ENCODE measurements around the gene MAP1A.
"Not testable (repeated sequence)": the region's sequence is repeated elsewhere in the genome, so short reads cannot be mapped to it uniquely, and the experiment has no call there.

Gene MAP1A

GRCh38 chr15:43529587-43530345 lies 12.4 kb downstream of the MAP1A start:
- DNase-seq (ENCODE audit: low spot score), result no peak

- DNase-seq (ENCODE audit: low spot score), result no peak
These were observed 13.7 kb downstream of the MAP1A start for GRCh38 chr15:43531018-43531670.

- not testable (repeated sequence) for DNase-seq (ENCODE audit: low spot score)
These were observed 15.4 kb downstream of the MAP1A start for GRCh38 chr15:43532826-43533225.

GRCh38 chr15:43534897-43535296 lies 17.5 kb downstream of the MAP1A start:
- DNase-seq (ENCODE audit: low spot score), result no peak

- DNase-seq (ENCODE audit: low spot score), result no peak
These were observed 20.7 kb downstream of the MAP1A start for GRCh38 chr15:43538091-43538490.

GRCh38 chr15:43541785-43542184 lies 24.4 kb downstream of the MAP1A start:
- no peak for DNase-seq (ENCODE audit: low spot score)

GRCh38 chr15:43544266-43544665 lies 26.9 kb downstream of the MAP1A start:
- DNase-seq (ENCODE audit: low spot score), result no peak

- no peak for DNase-seq (ENCODE audit: low spot score)
These were observed 28.0 kb downstream of the MAP1A start for GRCh38 chr15:43545426-43545825.

- no peak for DNase-seq (ENCODE audit: low spot score)
These were observed 30.1 kb downstream of the MAP1A start for GRCh38 chr15:43547539-43547938.

GRCh38 chr15:43550527-43551363 lies 33.3 kb downstream of the MAP1A start:
- DNase-seq (ENCODE audit: low spot score), result no peak

GRCh38 chr15:43552256-43552655 lies 34.8 kb downstream of the MAP1A start:
- DNase-seq (ENCODE audit: low spot score), result no peak

- no peak for DNase-seq (ENCODE audit: low spot score)
These were observed 35.6 kb downstream of the MAP1A start for GRCh38 chr15:43552986-43553385.

GRCh38 chr15:43562753-43563152 lies 45.3 kb downstream of the MAP1A start:
- DNase-seq (ENCODE audit: low spot score), result not testable (repeated sequence)

- not testable (repeated sequence) for DNase-seq (ENCODE audit: low spot score)
These were observed 46.4 kb downstream of the MAP1A start for GRCh38 chr15:43563793-43564192.

GRCh38 chr15:43566615-43567014 lies 49.2 kb downstream of the MAP1A start:
- not testable (repeated sequence) for DNase-seq (ENCODE audit: low spot score)

- DNase-seq (ENCODE audit: low spot score), result not testable (repeated sequence)
These were observed 57.2 kb downstream of the MAP1A start for GRCh38 chr15:43574607-43575006.

Measured in hematopoietic multipotent progenitor cell treated with erythropoietin and hydrocortisone succinate and interleukin-3 and kit ligand, for 17 days (in vitro differentiated cells).